Activated B cell treated with CpG ODN at 0.5 μM for 24 hours (primary cell): ENCODE data around the gene NOX5. TPM values are rescaled to one million over a fixed set of nuclear protein-coding genes. Genes with fewer than 3 reads are reported as not detected.

Source experiments
- ATAC-seq: fragments of 200-7000 bp; cut with Tn5 transposase; one replicate; pipeline ENCODE4 v1.10.0; 2021; ENCODE audit warnings: low read depth, mild to moderate bottlenecking, moderate library complexity
- CTCF ChIA-PET: fragments of 350-600 bp; sonication (Branson Sonifier 250); formaldehyde crosslinking; loops from one replicate; lab custom pipeline; 2021; ENCODE audit warnings: antibody characterized with exemption; lab: Charles Lee
- POLR2A ChIA-PET: fragments of 350-600 bp; sonication (Branson Sonifier 250); formaldehyde crosslinking; loops from one replicate; lab custom pipeline; 2021; ENCODE audit warnings: antibody characterized with exemption; lab: Charles Lee
- DNase-seq: peaks from one replicate; pipeline ENCODE4 v3.0.0; 2022
- H3K27ac Mint-ChIP-seq: one replicate; pipeline ENCODE4 v1.8.0; 2020; ENCODE audit warnings: mixed read lengths
- H3K27me3 Mint-ChIP-seq: one replicate; pipeline ENCODE4 v1.8.0; 2021; ENCODE audit warnings: mixed read lengths
- H3K36me3 Mint-ChIP-seq: one replicate; pipeline ENCODE4 v1.8.0; 2021; ENCODE audit warnings: low read depth, mixed read lengths
- H3K4me1 Mint-ChIP-seq: one replicate; pipeline ENCODE4 v1.8.0; 2021; ENCODE audit warnings: mixed read lengths
- H3K4me3 Mint-ChIP-seq: one replicate; pipeline ENCODE4 v1.8.0; 2020; ENCODE audit warnings: mild to moderate bottlenecking, mixed read lengths
- H3K9me3 Mint-ChIP-seq: one replicate; pipeline ENCODE4 v1.8.0; 2020; ENCODE audit warnings: mixed read lengths
- intact Hi-C: fragments of 100-400 bp; cut with micrococcal nuclease; formaldehyde crosslinking; loops from one replicate; pipeline ENCODE4 v1.15.1; 2024
- total RNA-seq: library from RNA; stranded (reverse); gene quantifications from 2 replicates; pipeline ENCODE4 v1.2.3, GENCODE V29; 2022
- TF ChIP-seq, protein P1 (sequence below): fragments of 200-600 bp; IDR thresholded peaks from one replicate; pipeline ENCODE4 v1.8.0; 2022; ENCODE audit warnings: antibody characterized with exemption, mild to moderate bottlenecking

The NOX5 gene
- total RNA-seq, 1 donor from 2014 or later = 0.09 TPM

DNA sequence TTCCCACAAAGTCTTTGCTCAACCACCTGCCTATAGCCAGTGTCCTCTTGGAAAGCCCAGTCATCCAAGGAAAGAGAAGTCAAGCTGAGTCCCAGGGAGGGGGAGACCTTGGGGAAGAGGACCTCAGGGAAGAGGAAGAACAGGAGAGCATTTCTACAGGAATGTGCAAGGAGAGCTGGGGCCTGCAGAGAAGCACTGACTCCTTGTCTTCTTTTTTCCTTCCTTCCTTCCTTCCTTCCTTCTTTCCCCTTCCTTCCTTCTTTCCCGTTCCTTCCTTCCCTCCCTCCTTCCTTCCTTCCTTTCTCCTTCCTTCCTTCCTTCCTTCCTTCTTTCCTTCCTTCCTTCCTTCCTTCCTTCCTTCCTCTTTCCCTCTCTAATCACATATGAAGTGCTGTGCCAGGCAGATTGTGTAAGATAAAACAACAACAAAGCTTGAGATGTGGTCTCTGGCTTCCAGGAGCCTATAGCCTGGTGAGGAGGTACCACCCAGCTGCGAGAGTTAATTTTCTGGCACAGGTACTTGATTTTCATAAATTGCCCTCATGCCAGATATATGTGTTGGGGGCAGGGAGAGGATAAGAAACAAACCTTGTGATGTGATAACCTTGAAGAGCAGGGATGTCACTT lies 70.0 kb downstream of the NOX5 start:
- TF ChIP-seq, protein P1, sequence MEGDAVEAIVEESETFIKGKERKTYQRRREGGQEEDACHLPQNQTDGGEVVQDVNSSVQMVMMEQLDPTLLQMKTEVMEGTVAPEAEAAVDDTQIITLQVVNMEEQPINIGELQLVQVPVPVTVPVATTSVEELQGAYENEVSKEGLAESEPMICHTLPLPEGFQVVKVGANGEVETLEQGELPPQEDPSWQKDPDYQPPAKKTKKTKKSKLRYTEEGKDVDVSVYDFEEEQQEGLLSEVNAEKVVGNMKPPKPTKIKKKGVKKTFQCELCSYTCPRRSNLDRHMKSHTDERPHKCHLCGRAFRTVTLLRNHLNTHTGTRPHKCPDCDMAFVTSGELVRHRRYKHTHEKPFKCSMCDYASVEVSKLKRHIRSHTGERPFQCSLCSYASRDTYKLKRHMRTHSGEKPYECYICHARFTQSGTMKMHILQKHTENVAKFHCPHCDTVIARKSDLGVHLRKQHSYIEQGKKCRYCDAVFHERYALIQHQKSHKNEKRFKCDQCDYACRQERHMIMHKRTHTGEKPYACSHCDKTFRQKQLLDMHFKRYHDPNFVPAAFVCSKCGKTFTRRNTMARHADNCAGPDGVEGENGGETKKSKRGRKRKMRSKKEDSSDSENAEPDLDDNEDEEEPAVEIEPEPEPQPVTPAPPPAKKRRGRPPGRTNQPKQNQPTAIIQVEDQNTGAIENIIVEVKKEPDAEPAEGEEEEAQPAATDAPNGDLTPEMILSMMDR = no peak
- peaks cover 35% of the 10 kb centered on the region for H3K27me3 Mint-ChIP-seq
- H3K9me3 Mint-ChIP-seq = no peaks in the 10 kb centered on the region
- no peaks in the 10 kb centered on the region for H3K36me3 Mint-ChIP-seq
- no peak overlapping the region for H3K27ac Mint-ChIP-seq
- no peak for ATAC-seq
- H3K4me1 Mint-ChIP-seq = no peaks in the 10 kb centered on the region
- CTCF ChIA-PET = no interaction called here
- intact Hi-C loops = no loop called here
- DNase-seq = no peak
- POLR2A ChIA-PET = no interaction called here
- H3K4me3 Mint-ChIP-seq = no peak overlapping the region

DNA sequence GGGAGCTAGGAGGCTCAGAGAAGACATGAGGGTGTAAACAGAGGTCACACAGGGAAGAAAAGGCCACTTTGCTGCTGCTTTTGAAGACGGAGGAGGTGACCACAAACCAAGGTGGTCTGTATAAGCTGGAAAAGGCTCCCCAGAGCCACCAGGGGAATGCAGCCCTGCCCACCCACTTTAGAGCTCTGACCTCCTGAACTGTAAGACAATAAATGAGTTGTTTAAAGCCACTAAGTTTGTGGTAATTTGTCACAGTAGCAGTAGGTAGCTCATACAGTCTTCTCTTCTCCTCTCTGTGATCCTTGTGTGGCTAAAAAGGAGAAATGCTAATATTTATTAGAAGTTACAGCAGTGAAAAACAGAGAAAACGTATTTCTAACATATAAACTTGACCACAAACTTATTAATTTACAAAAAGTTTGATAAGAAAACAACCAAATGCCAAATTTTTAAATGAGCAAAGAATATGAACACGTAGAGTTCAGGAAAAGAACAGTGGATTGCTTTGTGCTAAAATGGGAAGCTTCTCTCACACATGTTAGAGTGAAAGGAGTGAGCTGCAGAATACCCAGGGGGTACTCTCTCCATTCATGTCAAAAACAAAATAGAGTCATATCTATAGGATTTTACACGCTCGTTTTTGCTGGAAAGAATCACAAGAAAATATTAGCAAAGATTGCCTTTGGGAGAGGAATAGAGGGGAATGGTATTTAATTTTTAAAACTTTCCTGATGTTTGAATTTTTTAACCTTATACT lies 71.0 kb downstream of the NOX5 start:
- no peaks in the 10 kb centered on the region for H3K9me3 Mint-ChIP-seq
- ChIA-PET POLR2A (no interaction called here), CTCF (no interaction called here)
- TF ChIP-seq, protein P1 = no peak
- H3K36me3 Mint-ChIP-seq = no peaks in the 10 kb centered on the region
- no peaks in the 10 kb centered on the region for H3K4me1 Mint-ChIP-seq
- H3K27me3 Mint-ChIP-seq = peaks cover 41% of the 10 kb centered on the region
- H3K4me3 Mint-ChIP-seq = no peak overlapping the region
- intact Hi-C loops = no loop called here
- H3K27ac Mint-ChIP-seq = no peak overlapping the region
- ATAC-seq = no peak
- no peak for DNase-seq

DNA sequence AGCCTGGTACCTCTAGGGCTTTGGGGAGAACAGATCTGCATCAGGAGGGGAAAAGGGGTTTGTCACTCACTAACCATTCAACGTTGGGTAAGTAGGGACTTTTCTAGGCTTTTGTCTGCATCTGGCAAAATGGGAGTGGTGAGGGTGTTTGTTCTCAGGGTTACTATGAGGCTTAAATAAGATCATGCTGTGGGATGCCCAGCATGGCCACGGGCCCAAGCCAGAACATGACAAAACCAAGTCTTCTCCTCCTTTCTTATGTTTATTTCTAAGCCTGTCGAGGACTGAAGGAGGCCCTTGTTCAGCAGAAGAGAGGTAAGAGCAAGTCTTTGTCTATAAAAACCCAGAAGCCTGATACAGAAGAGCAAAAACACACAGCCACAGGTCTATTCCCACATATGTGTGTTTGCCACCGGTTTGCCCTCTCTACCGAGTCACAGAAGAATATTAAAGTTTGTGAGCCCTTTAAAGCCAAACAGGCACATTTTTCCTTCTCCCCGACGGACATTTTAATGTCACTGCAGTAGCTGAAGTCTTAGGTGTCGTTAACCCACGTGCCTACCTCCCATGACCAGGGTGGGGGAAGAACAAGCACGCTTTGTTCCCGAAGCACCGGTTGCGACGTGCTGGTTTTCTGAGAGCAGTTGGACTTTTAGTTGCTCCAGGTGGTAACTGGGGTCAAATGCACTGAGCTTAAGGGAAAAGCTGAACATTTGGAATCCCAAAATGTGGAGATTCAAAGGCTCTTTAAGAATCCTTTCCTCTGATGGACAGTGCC lies 72.1 kb downstream of the NOX5 start:
- no peak for ATAC-seq

DNA sequence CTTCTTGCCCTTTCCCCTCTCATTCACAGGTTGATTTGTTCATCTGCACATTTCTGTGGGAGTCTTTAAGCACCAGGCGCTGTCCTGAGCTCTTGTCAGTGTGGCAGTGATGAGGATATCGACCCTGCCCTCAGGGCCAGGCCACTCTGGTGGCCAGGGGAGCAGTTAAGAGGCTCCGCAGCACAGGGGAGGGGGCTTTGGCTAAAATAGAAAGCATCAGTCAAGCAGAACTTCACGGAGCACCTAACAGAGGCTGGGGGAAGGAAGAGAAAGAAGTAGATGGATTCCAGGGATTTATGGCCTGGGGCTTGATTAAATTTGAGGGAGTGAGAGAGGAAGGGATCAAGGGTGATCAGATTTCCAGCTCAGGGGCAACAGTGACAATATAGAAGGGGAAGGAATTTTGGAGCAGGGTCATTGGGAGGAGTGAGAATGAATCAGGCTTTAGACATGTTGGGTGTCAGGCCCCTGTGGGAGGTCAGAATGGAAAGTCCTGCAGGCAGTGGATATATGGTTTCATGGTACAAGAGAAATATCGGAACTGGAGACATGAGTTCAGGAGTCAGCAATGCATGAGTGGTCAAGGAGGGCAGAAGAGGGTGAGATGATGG lies 73.0 kb downstream of the NOX5 start:
- Mint-ChIP-seq H3K4me1 (no peaks in the 10 kb centered on the region), H3K4me3 (no peak overlapping the region), H3K27me3 (peaks cover 30% of the 10 kb centered on the region), H3K36me3 (no peaks in the 10 kb centered on the region), H3K9me3 (no peaks in the 10 kb centered on the region), H3K27ac (no peak overlapping the region)
- DNase-seq (no peak), ATAC-seq (no peak)
- CTCF ChIA-PET = no interaction called here
- POLR2A ChIA-PET = no interaction called here
- TF ChIP-seq, protein P1 = no peak
- intact Hi-C loops = no loop called here

More for the DNA sequence above, 72.1 kb downstream of the NOX5 start:
- intact Hi-C loops = no loop called here
- H3K27me3 Mint-ChIP-seq = peaks cover 36% of the 10 kb centered on the region
- no peak overlapping the region for H3K27ac Mint-ChIP-seq
- ChIA-PET POLR2A (no interaction called here), CTCF (no interaction called here)
- H3K4me3 Mint-ChIP-seq = no peak overlapping the region
- H3K36me3 Mint-ChIP-seq = no peaks in the 10 kb centered on the region
- DNase-seq = no peak
- H3K9me3 Mint-ChIP-seq = no peaks in the 10 kb centered on the region
- H3K4me1 Mint-ChIP-seq = no peaks in the 10 kb centered on the region
- TF ChIP-seq, protein P1 = no peak
